Nephron progenitor cell (in vitro differentiated cells): ENCODE results near the gene WLS.

Experiments used
- DNase-seq: peaks from one replicate; pipeline ENCODE4 v3.0.0; 2021
- H3K27ac Mint-ChIP-seq: 2 replicates; pipeline ENCODE4 v1.8.0; 2021; ENCODE audit warnings: mild to moderate bottlenecking, moderate library complexity, mixed read lengths
- H3K27me3 Mint-ChIP-seq: 2 replicates; pipeline ENCODE4 v1.8.0; 2021; ENCODE audit warnings: mild to moderate bottlenecking, low read depth, mixed read lengths; ENCODE audit not compliant: poor library complexity
- H3K36me3 Mint-ChIP-seq: 2 replicates; pipeline ENCODE4 v1.8.0; 2021; ENCODE audit warnings: low read depth, mixed read lengths
- H3K4me1 Mint-ChIP-seq: 2 replicates; pipeline ENCODE4 v1.8.0; 2021; ENCODE audit warnings: mixed read lengths
- H3K4me3 Mint-ChIP-seq: 2 replicates; pipeline ENCODE4 v1.8.0; 2021; ENCODE audit warnings: mild to moderate bottlenecking, moderate library complexity, mixed read lengths
- H3K9me3 Mint-ChIP-seq: 2 replicates; pipeline ENCODE4 v1.8.0; 2021; ENCODE audit warnings: mild to moderate bottlenecking, moderate library complexity, mixed read lengths
- TF ChIP-seq, protein P1 (sequence below): fragments of 200-600 bp; sonication (generic); IDR thresholded peaks from 2 replicates; pipeline ENCODE4 v1.5.0; 2021; ENCODE audit warnings: antibody characterized with exemption

Gene WLS

GRCh38 chr1:68129536-68130250 lies 102.6 kb downstream of the WLS start:
- no peak for DNase-seq
- Mint-ChIP-seq H3K4me3 (no peak overlapping the region), H3K27ac (peak overlapping the region; percentile 34), H3K4me1 (no peaks in the 10 kb centered on the region), H3K36me3 (peaks cover 43% of the 10 kb centered on the region), H3K27me3 (no peaks in the 10 kb centered on the region), H3K9me3 (no peaks in the 10 kb centered on the region)
- TF ChIP-seq, protein P1, sequence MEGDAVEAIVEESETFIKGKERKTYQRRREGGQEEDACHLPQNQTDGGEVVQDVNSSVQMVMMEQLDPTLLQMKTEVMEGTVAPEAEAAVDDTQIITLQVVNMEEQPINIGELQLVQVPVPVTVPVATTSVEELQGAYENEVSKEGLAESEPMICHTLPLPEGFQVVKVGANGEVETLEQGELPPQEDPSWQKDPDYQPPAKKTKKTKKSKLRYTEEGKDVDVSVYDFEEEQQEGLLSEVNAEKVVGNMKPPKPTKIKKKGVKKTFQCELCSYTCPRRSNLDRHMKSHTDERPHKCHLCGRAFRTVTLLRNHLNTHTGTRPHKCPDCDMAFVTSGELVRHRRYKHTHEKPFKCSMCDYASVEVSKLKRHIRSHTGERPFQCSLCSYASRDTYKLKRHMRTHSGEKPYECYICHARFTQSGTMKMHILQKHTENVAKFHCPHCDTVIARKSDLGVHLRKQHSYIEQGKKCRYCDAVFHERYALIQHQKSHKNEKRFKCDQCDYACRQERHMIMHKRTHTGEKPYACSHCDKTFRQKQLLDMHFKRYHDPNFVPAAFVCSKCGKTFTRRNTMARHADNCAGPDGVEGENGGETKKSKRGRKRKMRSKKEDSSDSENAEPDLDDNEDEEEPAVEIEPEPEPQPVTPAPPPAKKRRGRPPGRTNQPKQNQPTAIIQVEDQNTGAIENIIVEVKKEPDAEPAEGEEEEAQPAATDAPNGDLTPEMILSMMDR, result no peak

GRCh38 chr1:68128820-68129219 lies 103.5 kb downstream of the WLS start:
- Mint-ChIP-seq H3K9me3 (no peaks in the 10 kb centered on the region), H3K4me1 (no peaks in the 10 kb centered on the region), H3K4me3 (no peak overlapping the region), H3K27ac (no peak overlapping the region), H3K27me3 (no peaks in the 10 kb centered on the region), H3K36me3 (peaks cover 36% of the 10 kb centered on the region)
- DNase-seq, result no peak
- TF ChIP-seq, protein P1, result no peak

DNA sequence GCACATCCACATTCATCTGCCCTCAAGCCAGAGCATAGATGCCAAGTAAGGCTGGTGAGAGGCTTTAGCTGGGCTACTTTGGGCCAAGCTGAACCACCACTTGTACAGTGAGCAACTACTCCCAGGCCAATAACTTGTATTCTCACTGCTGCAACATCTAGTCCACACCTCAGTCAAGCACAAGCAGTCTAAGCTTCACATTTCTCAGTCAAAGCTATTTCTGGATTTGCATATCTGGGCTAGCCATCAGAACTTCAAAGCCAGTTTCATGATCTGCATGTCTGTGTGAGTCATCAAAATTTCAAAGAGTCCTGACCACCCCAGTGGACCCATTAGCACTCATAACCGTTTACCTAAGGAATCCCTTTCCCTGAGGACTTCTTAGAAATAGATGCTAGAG lies 104.2 kb downstream of the WLS start:
- TF ChIP-seq, protein P1, result no peak
- Mint-ChIP-seq H3K27me3 (no peaks in the 10 kb centered on the region), H3K27ac (no peak overlapping the region), H3K36me3 (peaks cover 29% of the 10 kb centered on the region), H3K4me3 (no peak overlapping the region), H3K4me1 (no peaks in the 10 kb centered on the region), H3K9me3 (no peaks in the 10 kb centered on the region)
- no peak for DNase-seq

DNA sequence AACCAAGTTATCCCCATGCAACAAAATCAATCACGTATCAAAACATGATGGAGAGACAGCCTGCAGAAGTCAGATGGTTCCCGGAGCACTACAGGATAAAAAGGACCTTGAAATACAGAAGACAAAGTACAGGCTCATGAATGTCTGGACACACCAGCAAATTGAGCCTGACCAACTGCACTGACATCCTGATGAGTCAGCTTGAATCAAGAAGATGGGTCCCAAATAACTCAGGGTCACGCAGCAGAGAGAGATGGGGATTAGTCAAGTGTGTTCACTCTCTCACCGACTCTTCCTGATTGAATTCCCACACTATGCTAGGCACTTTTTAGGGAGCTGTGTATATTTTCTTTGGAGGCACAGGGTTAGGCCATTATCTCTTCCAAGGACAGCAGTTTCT lies 110.8 kb downstream of the WLS start:
- TF ChIP-seq, protein P1, result no peak
- Mint-ChIP-seq H3K27ac (peak overlapping the region; percentile 90), H3K4me3 (no peak overlapping the region), H3K36me3 (no peaks in the 10 kb centered on the region), H3K27me3 (no peaks in the 10 kb centered on the region), H3K9me3 (no peaks in the 10 kb centered on the region), H3K4me1 (peaks cover 14% of the 10 kb centered on the region)
- no peak for DNase-seq

- H3K27me3 Mint-ChIP-seq, result no peaks in the 10 kb centered on the region
- H3K9me3 Mint-ChIP-seq, result no peaks in the 10 kb centered on the region
- H3K36me3 Mint-ChIP-seq, result no peaks in the 10 kb centered on the region
- DNase-seq, result peak; percentile 55
- TF ChIP-seq, protein P1, result peak; percentile 80
- no peak overlapping the region for H3K4me3 Mint-ChIP-seq
- H3K4me1 Mint-ChIP-seq, result peaks cover 14% of the 10 kb centered on the region
- no peak overlapping the region for H3K27ac Mint-ChIP-seq
Observed at GRCh38 chr1:68120136-68120791, 112.1 kb downstream of the WLS start.

DNA sequence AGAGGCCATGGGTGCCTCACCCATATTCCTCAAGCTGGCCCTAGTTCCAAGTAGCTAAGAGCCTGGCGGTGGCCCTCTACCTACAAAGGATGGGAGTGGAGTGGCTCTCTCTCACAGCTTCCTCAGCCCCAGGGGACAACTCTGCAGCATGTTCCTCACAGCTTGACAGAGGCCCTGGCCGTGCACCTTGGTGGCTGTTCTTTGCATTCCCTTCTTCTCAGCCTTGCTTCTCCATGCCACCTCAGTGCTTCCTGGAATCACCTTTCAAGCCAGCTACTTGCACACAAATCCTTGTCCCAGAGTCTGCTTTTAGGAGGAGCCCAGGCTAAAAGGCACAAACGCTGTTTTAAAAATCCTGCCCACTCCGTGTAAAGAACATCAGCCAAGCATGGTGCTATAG lies 112.9 kb downstream of the WLS start:
- TF ChIP-seq, protein P1, result no peak
- Mint-ChIP-seq H3K27ac (no peak overlapping the region), H3K9me3 (no peaks in the 10 kb centered on the region), H3K36me3 (no peaks in the 10 kb centered on the region), H3K4me3 (no peak overlapping the region), H3K4me1 (peaks cover 14% of the 10 kb centered on the region), H3K27me3 (no peaks in the 10 kb centered on the region)
- no peak for DNase-seq
